K562 (cell line): Measurements from ENCODE around the gene KANK2. TPM values are rescaled to one million over a fixed set of nuclear protein-coding genes. Genes with fewer than 3 reads are reported as not detected.

Experiments
- ATAC-seq: fragments of 200-7000 bp; cut with Tn5 transposase; 3 replicates; pipeline ENCODE4 v1.9.1; 2020; ENCODE audit warnings: moderate library complexity
- BruUV-seq: library from RNA; stranded (reverse); fragments of 400-500 nt; replicated peaks from 2 replicates; lab custom pipeline; 2021; lab: Mats Ljungman, UMichigan
- CTCF ChIA-PET: fragments of 300-600 bp; formaldehyde crosslinking; extraction: SDS; loops from one replicate; lab custom pipeline; 2021; ENCODE audit warnings: low intra/inter-chr PET ratio; lab: Yijun Ruan, JAX
- POLR2A ChIA-PET: fragments of 300-600, 350-650 bp; sonication (Branson Sonifier 250); formaldehyde crosslinking; extraction: SDS; loops from one replicate; lab custom pipeline; 2021; ENCODE audit warnings: antibody characterized with exemption, inconsistent platforms; lab: Yijun Ruan, JAX
- DNase-seq, 4 experiments: peaks; one replicate each; pipeline versions ENCODE4 v3.0.0 to v3.0.0-alpha.2; 2011 to 2018; ENCODE audit warnings: low spot score in 3 of 4, mixed read lengths in 3 of 4; ENCODE audit errors: extremely low read depth in 1 of 4
- FAIRE-seq: peaks from 2 replicates; lab custom pipeline; 2011; peaks lifted over from hg19 to GRCh38; lab: Jason Lieb, UNC
- H2AFZ ChIP-seq: 2 replicates; pipeline ENCODE4 v1.6.0; 2011; ENCODE audit warnings: low read depth, low read length, control low read depth, inconsistent platforms
- H3K27ac ChIP-seq: fragments of 200-600 bp; 3 replicates; pipeline ENCODE4 v1.8.0; 2011; ENCODE audit warnings: low read depth, mild to moderate bottlenecking, control low read depth, inconsistent platforms, low read length, moderate library complexity, mixed read lengths; ENCODE audit errors: extremely low read depth
- H3K27me3 ChIP-seq, 2 experiments: fragments of 300-600 bp in 1 of 2; 2 replicates in 1 of 2; 3 replicates in 1 of 2; pipeline versions ENCODE4 v1.6.0 to v1.8.0; 2011; ENCODE audit warnings: inconsistent platforms in 2 of 2, low read length in 2 of 2, mild to moderate bottlenecking in 1 of 2, mixed read lengths in 1 of 2, moderate library complexity in 1 of 2; ENCODE audit not compliant: control insufficient read depth in 2 of 2, insufficient read depth in 2 of 2
- H3K36me3 ChIP-seq: fragments of 300-600 bp; 3 replicates; pipeline ENCODE4 v1.8.0; 2011; ENCODE audit warnings: mild to moderate bottlenecking, low read length, inconsistent platforms; ENCODE audit not compliant: control insufficient read depth, insufficient read depth
- H3K4me1 ChIP-seq, 2 experiments: fragments of 200-600 bp in 1 of 2; replicated peaks in 1 of 2; 2 replicates in 1 of 2; 3 replicates in 1 of 2; pipeline versions ENCODE4 v1.5.1 to v1.8.0; 2011; ENCODE audit warnings: inconsistent platforms in 2 of 2, low read length in 2 of 2, mild to moderate bottlenecking in 1 of 2, mixed read lengths in 1 of 2, moderate library complexity in 1 of 2; ENCODE audit not compliant: control insufficient read depth in 2 of 2, insufficient read depth in 2 of 2
- H3K4me2 ChIP-seq: 2 replicates; pipeline ENCODE4 v1.6.1; 2011; ENCODE audit warnings: low read length, control low read depth, inconsistent platforms, mixed read lengths; ENCODE audit not compliant: insufficient read depth
- H3K4me3 ChIP-seq: fragments of 200-600 bp; sonication (generic), shearing (Covaris generic); 2 replicates; pipeline ENCODE4 v1.5.1; 2016; ENCODE audit warnings: control low read depth, inconsistent platforms
- H3K79me2 ChIP-seq: fragments of 200-600 bp; 3 replicates; pipeline ENCODE4 v1.8.0; 2011; ENCODE audit warnings: low read length, inconsistent platforms; ENCODE audit not compliant: control insufficient read depth, insufficient read depth
- H3K9ac ChIP-seq, 2 experiments: 2 replicates each; pipeline versions ENCODE4 v1.6.0 to v1.6.1; 2011; ENCODE audit warnings: low read depth in 2 of 2, low read length in 2 of 2, control low read depth in 1 of 2, inconsistent platforms in 1 of 2, mild to moderate bottlenecking in 1 of 2, mixed read lengths in 1 of 2; ENCODE audit not compliant: insufficient read depth in 1 of 2
- H3K9me1 ChIP-seq: one replicate; pipeline ENCODE4 v1.6.0; 2011; ENCODE audit warnings: inconsistent platforms, mild to moderate bottlenecking, low read length, moderate library complexity; ENCODE audit not compliant: control insufficient read depth, insufficient read depth
- H3K9me3 ChIP-seq: replicated peaks from 2 replicates; pipeline ENCODE4 v1.5.1; 2011; ENCODE audit warnings: low read depth, low read length, inconsistent platforms; ENCODE audit not compliant: control insufficient read depth, insufficient read depth
- H4K20me1 ChIP-seq: replicated peaks from 2 replicates; pipeline ENCODE4 v1.6.1; 2011; ENCODE audit warnings: low read length, inconsistent platforms, mixed read lengths; ENCODE audit not compliant: control insufficient read depth, insufficient read depth
- CEBPB ChIP-seq: fragments of 450-650 bp; IDR thresholded peaks from 2 replicates; pipeline ENCODE4 v1.6.1; 2016; ENCODE audit warnings: missing genetic modification characterization, missing compliant biosample characterization
- CEBPG ChIP-seq, 3 experiments: fragments of 200-800 bp in 1 of 3; sonication (Bioruptor generic) in 1 of 3; sonication (generic) in 1 of 3; formaldehyde crosslinking in 1 of 3; IDR thresholded peaks in 2 of 3; conservative IDR thresholded peaks in 1 of 3; 2 replicates each; pipeline versions ENCODE4 v1.6.1 to v1.8.0; 2016 to 2022; ENCODE audit warnings: missing compliant biosample characterization in 2 of 3, missing genetic modification characterization in 2 of 3, mild to moderate bottlenecking in 1 of 3, missing genetic modification reagents in 1 of 3
- CHD1 ChIP-seq: fragments of 200-600 bp; sonication (generic); IDR thresholded peaks from one replicate; pipeline ENCODE4 v1.6.1; 2012; ENCODE audit warnings: mild to moderate bottlenecking, moderate library complexity, low read length, inconsistent platforms
- CXXC5 ChIP-seq: fragments of 250-450 bp; sonication (Bioruptor Pico); IDR thresholded peaks from 2 replicates; pipeline ENCODE4 v1.8.0; 2022; ENCODE audit warnings: inconsistent platforms, mild to moderate bottlenecking, moderate library complexity
- DACH1 ChIP-seq: fragments of 450-650 bp; IDR thresholded peaks from 2 replicates; pipeline ENCODE4 v1.6.1; 2018; ENCODE audit not compliant: partially characterized antibody
- DIDO1 ChIP-seq: fragments of 450-650 bp; IDR thresholded peaks from 2 replicates; pipeline ENCODE4 v1.6.1; 2016; ENCODE audit warnings: low read depth, missing biosample characterization, missing genetic modification characterization
- E2F3 ChIP-seq: fragments of 250-450 bp; sonication (Bioruptor Pico); IDR thresholded peaks from 2 replicates; pipeline ENCODE4 v1.4.0; 2020; ENCODE audit warnings: mild to moderate bottlenecking
- E2F6 ChIP-seq, 2 experiments: IDR thresholded peaks; 2 replicates each; pipeline ENCODE4 v1.6.1; 2011; ENCODE audit warnings: borderline replicate concordance in 1 of 2, control low read depth in 1 of 2, low read depth in 1 of 2, low read length in 1 of 2, mild to moderate bottlenecking in 1 of 2, mixed read lengths in 1 of 2, moderate library complexity in 1 of 2; ENCODE audit not compliant: insufficient read depth in 1 of 2, insufficient read length in 1 of 2, poor library complexity in 1 of 2, severe bottlenecking in 1 of 2; ENCODE audit errors: extremely low read depth in 1 of 2
- EHMT2 ChIP-seq: fragments of 450-650 bp; IDR thresholded peaks from 2 replicates; pipeline ENCODE4 v1.6.1; 2018; ENCODE audit warnings: antibody characterized with exemption
- ESRRA ChIP-seq: fragments of 450-650 bp; IDR thresholded peaks from 2 replicates; pipeline ENCODE4 v1.6.1; 2014; ENCODE audit warnings: low read depth, mild to moderate bottlenecking, moderate library complexity, borderline replicate concordance
- ETV6 ChIP-seq, 3 experiments: fragments of 150-350 bp in 1 of 3; sonication (generic) in 1 of 3; formaldehyde crosslinking in 1 of 3; IDR thresholded peaks; 2 replicates each; pipeline versions ENCODE4 v1.6.1 to v1.8.0; 2014 to 2022; ENCODE audit warnings: borderline replicate concordance in 2 of 3, low read depth in 2 of 3, antibody characterized with exemption in 1 of 3, low read length in 1 of 3, mild to moderate bottlenecking in 1 of 3, missing genetic modification reagents in 1 of 3
- FOXP1 ChIP-seq: sonication (generic); formaldehyde crosslinking; IDR thresholded peaks from 2 replicates; pipeline ENCODE4 v1.8.0; 2022; ENCODE audit warnings: mild to moderate bottlenecking, missing genetic modification reagents
- GATA2 ChIP-seq: sonication (generic); formaldehyde crosslinking; IDR thresholded peaks from 2 replicates; pipeline ENCODE4 v1.4.0; 2020; ENCODE audit warnings: mild to moderate bottlenecking, missing genetic modification reagents
- KLF10 ChIP-seq: fragments of 250-450 bp; sonication (Bioruptor Pico); IDR thresholded peaks from 2 replicates; pipeline ENCODE4 v1.6.1; 2021; ENCODE audit warnings: matching md5 sums
- LCOR ChIP-seq: sonication (generic); formaldehyde crosslinking; IDR thresholded peaks from 2 replicates; pipeline ENCODE4 v1.8.0; 2022; ENCODE audit warnings: mild to moderate bottlenecking, missing genetic modification reagents
- MBD2 ChIP-seq: sonication (generic); IDR thresholded peaks from 2 replicates; pipeline ENCODE4 v1.6.1; 2016; ENCODE audit warnings: low read depth, borderline replicate concordance
- NCOA4 ChIP-seq: fragments of 450-650 bp; IDR thresholded peaks from 2 replicates; pipeline ENCODE4 v1.6.1; 2018; ENCODE audit warnings: mild to moderate bottlenecking; ENCODE audit not compliant: partially characterized antibody
- NEUROD1 ChIP-seq: fragments of 150-350 bp; IDR thresholded peaks from 2 replicates; pipeline ENCODE4 v1.6.1; 2014; ENCODE audit warnings: borderline replicate concordance, low read length, low read depth; ENCODE audit not compliant: partially characterized antibody
- PKNOX1 ChIP-seq: fragments of 450-650 bp; IDR thresholded peaks from 2 replicates; pipeline ENCODE4 v1.6.1; 2016
- PPARD ChIP-seq: fragments of 250-450 bp; sonication (Bioruptor Pico); IDR thresholded peaks from 2 replicates; pipeline ENCODE4 v1.8.0; 2022; ENCODE audit warnings: inconsistent platforms, mild to moderate bottlenecking, moderate library complexity
- SMARCB1 ChIP-seq: IDR thresholded peaks from 2 replicates; pipeline ENCODE4 v1.6.1; 2011; ENCODE audit warnings: improper control_type of control experiment, low read depth; ENCODE audit not compliant: insufficient read length
- ZNF165 ChIP-seq: fragments of 250-450 bp; sonication (Bioruptor Pico); IDR thresholded peaks from 2 replicates; pipeline ENCODE4 v1.4.0; 2020; ENCODE audit warnings: borderline replicate concordance
- ZNF436 ChIP-seq: fragments of 250-450, 450-650 bp; sonication (Bioruptor Pico); formaldehyde crosslinking; IDR thresholded peaks from 2 replicates; pipeline ENCODE4 v1.7.0; 2020; ENCODE audit warnings: mild to moderate bottlenecking
- WGBS: fragments of 100-300 bp; shearing (Covaris generic); methylation state at CpG from one replicate; pipeline ENCODE4 v1.1.6; 2016; ENCODE audit warnings: low coverage, mixed read lengths; ENCODE audit not compliant: insufficient coverage; ENCODE audit errors: missing lambda C conversion rate; 5-methylcytosine and 5-hydroxymethylcytosine counted together
- in situ Hi-C: fragments of 300-500 bp; cut with MboI; formaldehyde crosslinking; loops from 4 replicates; pipeline ENCODE4 v1.15.0; 2018; ENCODE audit warnings: inconsistent platforms, mixed read lengths
- intact Hi-C: fragments of 100-400 bp; cut with micrococcal nuclease; formaldehyde crosslinking; loops from 2 replicates; pipeline ENCODE4 v1.14.2; 2022
- polyA plus RNA-seq, 8 experiments: library from polyadenylated mRNA; depleted of rRNA in 4 of 8; stranded (reverse) in 5 of 8; unstranded in 3 of 8; fragments of >200 nt; fragmentation: Nextera tagmentation in 2 of 8; fragmentation: Illumina TruSeq in 1 of 8; extraction: Ambion mirVana in 2 of 8; extraction: Trizol in 1 of 8; gene quantifications; 2 replicates each; pipeline versions ENCODE4 v1.2.1 to v1.2.3, GENCODE V29; 2011 to 2014; ENCODE audit warnings: inconsistent platforms in 1 of 8, missing spikeins in 1 of 8
- total RNA-seq, 7 experiments: library from RNA; depleted of rRNA in 6 of 7; stranded (reverse); fragments of >200 nt in 6 of 7; fragmentation: Illumina TruSeq in 2 of 7; extraction: Trizol in 2 of 7; gene quantifications; 2 replicates each; pipeline versions ENCODE4 v1.2.1 to v1.2.3, GENCODE V29; 2011 to 2021; ENCODE audit warnings: low replicate concordance in 1 of 7

The KANK2 gene
- total and polyA plus RNA-seq, 9 of the 15 experiments (the other 6 are each of a cell fraction or from before 2014, with no cell fraction given), result 4.4 to 47.8 (median 21.3) TPM

GRCh38 chr19:11181488-11181887 lies 15.9 kb downstream of the KANK2 start:
- Histone ChIP-seq H4K20me1 (no peaks in the 10 kb centered on the region), H3K9me3 (no peaks in the 10 kb centered on the region), H3K36me3 (peaks cover 17% of the 10 kb centered on the region; the same call in 2 of the 3 replicates), H3K4me1 (peaks cover 0 to 5% of the 10 kb centered on the region in 2 experiments; a peak in 1 of 5 replicates), H3K4me2 (no peak overlapping the region), H3K79me2 (no peaks in the 10 kb centered on the region), H2AFZ (no peak overlapping the region), H3K4me3 (no peak overlapping the region), H3K27ac (no peak overlapping the region), H3K27me3 (no peaks in the 10 kb centered on the region), H3K9me1 (no peaks in the 10 kb centered on the region), H3K9ac (no peak overlapping the region; a peak in 1 of 4 replicates)
- WGBS, result 54% methylated on average over 4 of the region's 4 CpGs
- intact Hi-C loops, result no loop called here
- no TSS peak for BruUV-seq
- no peak for ATAC-seq
- POLR2A ChIA-PET, result no interaction called here
- no peak for FAIRE-seq
- in situ Hi-C loops, result no loop called here
- no peak for DNase-seq
- CTCF ChIA-PET, result no interaction called here
- TF ChIP-seq ETV6 (IDR thresholded peaks at IDR 0.05; ENCODE audit: borderline replicate concordance in 1 of 2, low read depth in 2 of 2, low read length in 1 of 2) (no peak), ETV6 (CRISPR knock-in tag; IDR thresholded peaks at IDR 0.05; ENCODE audit: borderline replicate concordance) (no peak), FOXP1 (CRISPR knock-in tag) (no peak), GATA2 (CRISPR knock-in tag) (no peak), NEUROD1 (no peak), MBD2 (no peak), NCOA4 (no peak), ZNF165 (CRISPR knock-in tag) (no peak), EHMT2 (0 out of 2 replicates have a peak, but pooled peaks have one; percentile 46), CEBPG (CRISPR knock-in tag; IDR thresholded peaks at IDR 0.05) (peak; percentile 91), CEBPG (tag; conservative IDR thresholded peaks at IDR 0.05 in 1 of 2, IDR thresholded peaks at IDR 0.05 in 1 of 2) (peak; percentile 88 to 97), PPARD (no peak), DACH1 (peak; percentile 26), DIDO1 (tag) (no peak), KLF10 (CRISPR knock-in tag) (no peak), CXXC5 (CRISPR knock-in tag) (no peak), CEBPB (tag) (peak; percentile 99), ESRRA (no peak), SMARCB1 (no peak), CHD1 (no peak), ZNF436 (CRISPR knock-in tag) (no peak), LCOR (CRISPR knock-in tag) (no peak), E2F3 (CRISPR knock-in tag) (no peak), E2F6 (IDR thresholded peaks at IDR 0.05; ENCODE audit: borderline replicate concordance in 1 of 2, extremely low read depth in 1 of 2, insufficient read depth in 1 of 2, insufficient read length in 1 of 2, low read depth in 1 of 2, low read length in 1 of 2, poor library complexity in 1 of 2, severe bottlenecking in 1 of 2) (no peak), PKNOX1 (no peak)
